Peyer's patch (tissue), 4 donors: ENCODE measurements around the gene GBX2. TPM values are rescaled to one million over a fixed set of nuclear protein-coding genes. Genes with fewer than 3 reads are reported as not detected.

Source experiments
- DNase-seq, 3 donors: peaks; one replicate each; pipeline ENCODE4 v3.0.0-alpha.2; 2017 to 2019
- H3K27ac ChIP-seq, 4 donors: fragments of 200-600 bp; sonication (generic); one replicate each; pipeline ENCODE4 v1.5.1; 2016 to 2019
- H3K27me3 ChIP-seq, 2 donors: fragments of 200-600 bp; sonication (generic); one replicate each; pipeline ENCODE4 v1.5.1; 2019
- H3K36me3 ChIP-seq, 3 donors: fragments of 200-600 bp; sonication (generic); one replicate each; pipeline ENCODE4 v1.5.1; 2016 to 2019
- H3K4me1 ChIP-seq, 4 donors: fragments of 200-600 bp; sonication (generic); one replicate each; pipeline ENCODE4 v1.5.1; 2016 to 2019
- H3K4me3 ChIP-seq, 4 donors: fragments of 200-600 bp; sonication (generic); 1 replicate in 3 of 4; 2 replicates in 1 of 4; pipeline ENCODE4 v1.5.1; 2016 to 2019; ENCODE audit warnings: mild to moderate bottlenecking in 1 of 4
- H3K9me3 ChIP-seq, 4 donors: fragments of 200-600 bp; sonication (generic); one replicate each; pipeline ENCODE4 v1.5.1; 2016 to 2019; ENCODE audit warnings: mild to moderate bottlenecking in 1 of 4
- POLR2A ChIP-seq, 2 donors: fragments of 450-650 bp; IDR thresholded peaks; one replicate each; pipeline ENCODE4 v1.5.1; 2017; ENCODE audit warnings: antibody characterized with exemption in 2 of 2, mild to moderate bottlenecking in 2 of 2, moderate library complexity in 2 of 2
- total RNA-seq, 4 donors: library from RNA; depleted of rRNA; stranded (reverse); fragments of >200 nt; gene quantifications; one replicate each; pipeline ENCODE4 v1.1.0, GENCODE V29; 2016
- TF ChIP-seq, protein P1 (sequence below), 6 experiments: fragments of 450-650 bp in 4 of 6; fragments of 200-600 bp in 2 of 6; sonication (generic) in 1 of 6; IDR thresholded peaks; one replicate each; pipeline ENCODE4 v1.5.1; 2017 to 2019; ENCODE audit warnings: antibody characterized with exemption in 6 of 6, mild to moderate bottlenecking in 3 of 6, moderate library complexity in 1 of 6

The GBX2 gene
- total RNA-seq, 4 donors from 2014 or later: not detected

DNA sequence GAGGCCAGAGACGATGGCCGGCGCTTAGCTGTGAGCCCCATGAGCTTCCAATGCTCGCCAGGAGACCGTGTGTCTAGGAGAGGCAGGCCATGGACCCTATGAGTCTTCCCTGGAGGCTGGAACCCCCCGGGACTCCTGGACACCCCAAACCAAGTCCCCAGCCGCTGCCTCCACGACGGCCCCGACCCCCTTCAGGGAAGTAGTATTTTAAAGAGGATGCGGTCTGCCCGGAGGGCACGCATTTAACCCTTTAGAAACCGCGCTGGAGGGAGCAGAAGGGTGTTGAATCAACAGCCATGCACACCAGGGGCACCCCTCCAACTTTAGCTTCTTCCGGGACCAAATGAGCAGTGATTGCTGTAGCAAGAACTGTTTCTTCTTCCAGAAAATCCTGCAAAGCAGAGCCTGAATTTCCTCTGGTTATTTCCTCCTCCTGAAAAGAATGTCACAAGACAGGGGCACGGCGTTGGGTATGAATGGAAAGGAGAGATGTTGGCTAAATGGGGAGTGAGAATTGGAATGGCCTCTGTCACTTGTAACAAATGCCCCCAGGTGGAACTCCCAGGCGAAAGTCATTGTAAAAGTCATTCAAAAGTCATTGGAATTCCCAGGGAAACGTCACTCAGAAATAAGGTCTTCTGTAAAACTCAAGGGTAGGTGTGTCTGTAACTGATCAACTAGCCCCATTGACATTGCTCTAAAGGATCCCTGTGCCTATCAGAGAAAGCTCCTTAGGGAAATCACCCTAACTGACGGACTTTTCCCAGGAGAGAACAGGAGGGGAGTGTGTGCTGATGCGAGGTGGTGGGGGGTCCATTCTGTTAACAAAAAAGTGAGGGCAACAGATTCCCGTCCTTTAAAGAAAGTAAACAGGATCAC lies 5.8 kb upstream of the GBX2 start:
- no peaks in the 10 kb centered on the region for H3K9me3 ChIP-seq
- H3K27ac ChIP-seq: no peak overlapping the region
- no peak overlapping the region for H3K4me3 ChIP-seq
- no peaks in the 10 kb centered on the region for H3K36me3 ChIP-seq
- peaks cover 0 to 32% (median 0%) of the 10 kb centered on the region in 4 donors for H3K4me1 ChIP-seq
- TF ChIP-seq, protein P1, sequence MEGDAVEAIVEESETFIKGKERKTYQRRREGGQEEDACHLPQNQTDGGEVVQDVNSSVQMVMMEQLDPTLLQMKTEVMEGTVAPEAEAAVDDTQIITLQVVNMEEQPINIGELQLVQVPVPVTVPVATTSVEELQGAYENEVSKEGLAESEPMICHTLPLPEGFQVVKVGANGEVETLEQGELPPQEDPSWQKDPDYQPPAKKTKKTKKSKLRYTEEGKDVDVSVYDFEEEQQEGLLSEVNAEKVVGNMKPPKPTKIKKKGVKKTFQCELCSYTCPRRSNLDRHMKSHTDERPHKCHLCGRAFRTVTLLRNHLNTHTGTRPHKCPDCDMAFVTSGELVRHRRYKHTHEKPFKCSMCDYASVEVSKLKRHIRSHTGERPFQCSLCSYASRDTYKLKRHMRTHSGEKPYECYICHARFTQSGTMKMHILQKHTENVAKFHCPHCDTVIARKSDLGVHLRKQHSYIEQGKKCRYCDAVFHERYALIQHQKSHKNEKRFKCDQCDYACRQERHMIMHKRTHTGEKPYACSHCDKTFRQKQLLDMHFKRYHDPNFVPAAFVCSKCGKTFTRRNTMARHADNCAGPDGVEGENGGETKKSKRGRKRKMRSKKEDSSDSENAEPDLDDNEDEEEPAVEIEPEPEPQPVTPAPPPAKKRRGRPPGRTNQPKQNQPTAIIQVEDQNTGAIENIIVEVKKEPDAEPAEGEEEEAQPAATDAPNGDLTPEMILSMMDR (IDR thresholded peaks at IDR 0.05): no peak
- no peak for TF ChIP-seq POLR2A (IDR thresholded peaks at IDR 0.05)
- peaks cover 0 to 74% of the 10 kb centered on the region in 2 donors for H3K27me3 ChIP-seq
- DNase-seq: no peak

DNA sequence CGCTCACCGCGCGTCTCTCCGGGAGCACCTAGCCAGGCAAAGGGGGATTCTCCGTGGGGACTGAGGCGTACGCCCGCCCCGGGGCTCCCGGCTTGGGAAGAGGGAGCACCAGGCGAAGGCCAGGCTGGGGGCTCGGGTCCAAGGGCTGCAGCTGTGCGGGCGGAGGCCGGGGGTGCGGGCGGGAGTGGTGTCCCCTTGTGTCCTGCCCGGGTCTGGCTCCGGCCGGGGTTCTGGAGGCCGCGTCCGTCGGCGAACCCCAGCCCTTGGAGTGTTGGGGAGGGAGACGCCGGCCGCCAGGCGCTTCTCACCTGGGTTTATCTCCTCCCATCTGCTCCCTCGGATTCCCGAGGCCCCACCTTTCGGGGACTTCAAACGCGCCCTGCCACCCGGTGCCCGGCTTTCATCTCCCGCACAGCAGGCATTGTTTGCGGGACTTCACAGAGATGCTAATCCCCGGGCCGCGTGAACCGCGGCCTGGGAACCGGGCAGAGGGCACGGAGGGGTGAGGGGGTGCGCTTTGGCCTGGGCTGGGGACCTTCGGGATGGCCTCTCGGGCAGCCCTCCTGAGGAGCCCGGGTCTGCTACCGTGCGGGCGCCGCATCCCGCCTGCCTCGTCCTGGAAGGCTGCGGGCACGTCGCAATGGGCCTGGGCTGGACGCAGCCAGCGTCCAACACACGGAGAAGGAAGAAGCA lies 5.0 kb upstream of the GBX2 start:
- H3K9me3 ChIP-seq: peaks cover 0 to 4% (median 0%) of the 10 kb centered on the region in 4 donors
- H3K4me3 ChIP-seq: no peak overlapping the region
- no peak for DNase-seq
- H3K27me3 ChIP-seq: peaks cover 0 to 76% of the 10 kb centered on the region in 2 donors
- peaks cover 0 to 31% (median 1%) of the 10 kb centered on the region in 4 donors for H3K4me1 ChIP-seq
- no peak for TF ChIP-seq POLR2A (IDR thresholded peaks at IDR 0.05)
- TF ChIP-seq, protein P1 (IDR thresholded peaks at IDR 0.05): no peak
- H3K27ac ChIP-seq: no peak overlapping the region
- no peaks in the 10 kb centered on the region for H3K36me3 ChIP-seq

DNA sequence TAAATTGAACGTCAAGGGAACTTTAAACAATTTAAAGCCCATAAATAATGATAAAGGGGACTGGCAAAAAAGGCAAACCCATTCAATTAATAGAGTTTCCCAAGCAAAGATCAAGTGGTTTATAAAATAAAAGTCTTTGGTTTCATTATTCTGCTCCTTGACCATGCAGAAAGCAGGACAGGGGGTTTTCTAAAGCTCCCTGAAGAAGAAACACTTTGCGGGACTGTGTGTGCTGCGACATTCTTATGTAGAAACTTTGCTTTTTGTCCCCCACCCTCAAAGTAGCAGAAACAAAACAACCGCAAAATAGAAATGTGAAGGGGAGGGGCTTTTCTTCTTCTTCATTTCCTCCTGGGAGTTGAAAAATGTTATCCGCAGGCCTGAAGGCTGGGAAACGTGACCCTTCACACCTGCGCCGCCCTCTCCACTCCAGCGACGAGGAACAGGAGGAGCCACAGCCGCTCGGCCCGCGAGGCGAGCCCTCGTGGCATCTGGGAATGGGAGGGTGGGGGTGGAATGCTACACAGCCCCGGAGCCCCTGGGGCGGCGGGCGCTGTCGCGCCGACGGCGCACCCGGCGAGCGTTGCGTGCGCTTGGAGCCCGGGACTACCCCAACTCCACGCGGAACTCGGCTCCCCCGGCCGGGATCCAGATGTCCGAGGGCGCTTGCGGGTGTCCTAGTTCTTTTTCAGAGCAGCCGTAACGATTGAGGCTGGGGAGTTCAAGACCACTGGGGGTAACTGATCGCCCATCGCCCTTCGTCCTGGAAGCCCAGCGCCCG lies 4.3 kb upstream of the GBX2 start:
- TF ChIP-seq, protein P1 (IDR thresholded peaks at IDR 0.05): no peak
- TF ChIP-seq POLR2A (IDR thresholded peaks at IDR 0.05): no peak
- H3K4me1 ChIP-seq: peaks cover 0 to 32% (median 4%) of the 10 kb centered on the region in 4 donors
- H3K4me3 ChIP-seq: no peak overlapping the region

DNA sequence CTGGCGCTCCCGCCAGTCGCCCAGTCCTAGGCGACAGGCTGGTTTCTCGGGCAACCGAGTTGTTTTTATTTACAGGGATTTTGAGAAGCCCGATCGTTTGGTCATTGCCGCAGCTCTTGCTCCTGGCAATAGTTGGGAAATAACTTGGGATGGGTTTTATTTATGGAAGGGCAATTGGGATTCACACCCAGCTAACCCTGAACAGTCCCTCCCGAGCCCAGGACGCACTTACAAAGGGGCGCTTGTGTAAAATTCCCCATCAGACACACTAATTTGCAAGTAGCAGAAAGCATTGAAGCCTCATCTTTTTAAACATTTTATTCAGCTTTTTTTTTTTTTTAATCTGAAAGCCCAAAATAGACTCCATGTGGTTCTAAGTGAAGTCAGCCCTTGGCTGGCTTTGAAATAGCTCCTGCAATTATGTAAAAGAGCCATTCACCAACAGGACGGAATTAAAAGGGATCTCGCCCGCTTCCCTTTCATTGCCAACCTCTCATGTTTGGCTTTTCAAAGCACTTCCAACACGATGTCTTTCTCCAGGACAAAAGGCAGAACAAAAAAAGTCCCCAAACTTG lies 3.6 kb upstream of the GBX2 start:
- H3K27me3 ChIP-seq: peaks cover 0 to 78% of the 10 kb centered on the region in 2 donors
- H3K27ac ChIP-seq: no peak overlapping the region
- H3K4me1 ChIP-seq: peaks cover 0 to 39% (median 4%) of the 10 kb centered on the region in 4 donors
- H3K9me3 ChIP-seq: peaks cover 0 to 6% (median 0%) of the 10 kb centered on the region in 4 donors
- no peak for TF ChIP-seq POLR2A (IDR thresholded peaks at IDR 0.05)
- TF ChIP-seq, protein P1 (IDR thresholded peaks at IDR 0.05): no peak
- H3K36me3 ChIP-seq: no peaks in the 10 kb centered on the region
- DNase-seq: no peak
- no peak overlapping the region for H3K4me3 ChIP-seq

More for the DNA sequence above, 4.3 kb upstream of the GBX2 start:
- H3K9me3 ChIP-seq: peaks cover 0 to 6% (median 0%) of the 10 kb centered on the region in 4 donors
- no peak for DNase-seq
- no peaks in the 10 kb centered on the region for H3K36me3 ChIP-seq
- H3K27ac ChIP-seq: no peak overlapping the region
- H3K27me3 ChIP-seq: peaks cover 0 to 78% of the 10 kb centered on the region in 2 donors

DNA sequence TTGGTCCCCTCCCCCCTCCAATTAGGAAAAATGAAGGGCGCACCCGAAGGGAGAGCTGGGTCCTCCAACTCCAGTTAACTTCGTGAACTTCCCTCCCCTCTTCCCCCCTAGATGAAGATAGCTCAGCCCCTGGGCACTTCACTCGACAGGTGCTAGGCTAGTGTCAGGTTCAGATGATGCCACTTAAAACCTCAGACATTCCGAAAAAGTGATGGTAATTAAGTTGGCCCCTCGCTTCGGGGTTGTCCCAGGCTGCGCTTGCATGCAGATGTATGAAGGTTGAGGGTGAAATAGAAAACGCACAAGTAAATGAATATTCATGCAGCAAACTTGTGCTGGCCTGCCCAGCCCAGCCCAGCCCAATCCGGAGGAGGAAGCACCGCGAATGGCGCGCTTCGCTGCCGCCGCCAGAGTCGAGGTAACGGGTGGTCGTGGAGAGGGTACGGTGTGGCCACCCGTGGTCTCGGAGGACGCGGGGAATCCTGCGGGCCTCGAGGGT lies 3.0 kb upstream of the GBX2 start:
- no peak for DNase-seq

More for the DNA sequence above, 3.0 kb upstream of the GBX2 start:
- Histone ChIP-seq H3K4me3 (no peak overlapping the region), H3K27ac (no peak overlapping the region), H3K4me1 (peaks cover 0 to 44% (median 4%) of the 10 kb centered on the region in 4 donors), H3K9me3 (peaks cover 0 to 6% (median 0%) of the 10 kb centered on the region in 4 donors), H3K36me3 (no peaks in the 10 kb centered on the region), H3K27me3 (peaks cover 0 to 80% of the 10 kb centered on the region in 2 donors)
- TF ChIP-seq POLR2A (IDR thresholded peaks at IDR 0.05): no peak
- TF ChIP-seq, protein P1 (IDR thresholded peaks at IDR 0.05): no peak
